ENCODE measurements around the gene CAV1. TPM values are rescaled to one million over a fixed set of nuclear protein-coding genes. Genes with fewer than 3 reads are reported as not detected.

The CAV1 gene
- total and polyA plus RNA-seq, 2 of the 13 experiments (the other 11 are each of a cell fraction or from before 2014, with no cell fraction given), result 0.40 TPM; not detected in 1

- TF ChIP-seq ZNF574 (CRISPR knock-in tag; IDR thresholded peaks at IDR 0.05) (peak; percentile 60), SAP130 (CRISPR knock-in tag; IDR thresholded peaks at IDR 0.05; ENCODE audit: low read depth) (peak; percentile 65), BCLAF1 (IDR thresholded peaks at IDR 0.05) (no peak), TGIF2 (CRISPR knock-in tag; IDR thresholded peaks at IDR 0.05) (peak; percentile 33; the same call in 1 of the 2 replicates), MXI1 (IDR thresholded peaks at IDR 0.05; ENCODE audit: borderline replicate concordance, low read depth, low read length) (peak; percentile 39; the same call in 1 of the 3 replicates), HNRNPK (IDR thresholded peaks at IDR 0.05; ENCODE audit: low read depth, low read length, poor library complexity, severe bottlenecking) (no peak), GFI1 (CRISPR knock-in tag; IDR thresholded peaks at IDR 0.05; ENCODE audit: borderline replicate concordance) (no peak), ZNF383 (CRISPR knock-in tag; IDR thresholded peaks at IDR 0.05; ENCODE audit: borderline replicate concordance) (no peak), NFRKB (IDR thresholded peaks at IDR 0.05) (no peak), CSRNP2 (CRISPR knock-in tag; conservative IDR thresholded peaks at IDR 0.05; ENCODE audit: low read depth) (no peak), IRF2 (CRISPR knock-in tag; IDR thresholded peaks at IDR 0.05) (peak; percentile 93), ZNF292 (CRISPR knock-in tag; IDR thresholded peaks at IDR 0.05; ENCODE audit: borderline replicate concordance, low read depth) (0 out of 2 replicates have a peak, but pooled peaks have one; percentile 15), PCBP2 (optimal IDR thresholded peaks at IDR 0.05; ENCODE audit: low read depth, low read length, poor library complexity, severe bottlenecking) (no peak), GPN1 (CRISPR knock-in tag; IDR thresholded peaks at IDR 0.05; ENCODE audit: borderline replicate concordance) (no peak)
- TF ChIP-seq, protein P1, sequence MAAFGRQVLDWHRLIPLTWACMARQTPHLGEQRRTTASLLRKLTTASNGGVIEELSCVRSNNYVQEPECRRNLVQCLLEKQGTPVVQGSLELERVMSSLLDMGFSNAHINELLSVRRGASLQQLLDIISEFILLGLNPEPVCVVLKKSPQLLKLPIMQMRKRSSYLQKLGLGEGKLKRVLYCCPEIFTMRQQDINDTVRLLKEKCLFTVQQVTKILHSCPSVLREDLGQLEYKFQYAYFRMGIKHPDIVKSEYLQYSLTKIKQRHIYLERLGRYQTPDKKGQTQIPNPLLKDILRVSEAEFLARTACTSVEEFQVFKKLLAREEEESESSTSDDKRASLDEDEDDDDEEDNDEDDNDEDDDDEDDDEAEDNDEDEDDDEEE (CRISPR knock-in tag; IDR thresholded peaks at IDR 0.05), result peak; percentile 25; the same call in 1 of the 2 replicates
- TF ChIP-seq, protein P2, sequence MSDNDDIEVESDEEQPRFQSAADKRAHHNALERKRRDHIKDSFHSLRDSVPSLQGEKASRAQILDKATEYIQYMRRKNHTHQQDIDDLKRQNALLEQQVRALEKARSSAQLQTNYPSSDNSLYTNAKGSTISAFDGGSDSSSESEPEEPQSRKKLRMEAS (IDR thresholded peaks at IDR 0.05), result peak; percentile 51; the same call in 1 of the 2 replicates
- TF ChIP-seq, protein P3, sequence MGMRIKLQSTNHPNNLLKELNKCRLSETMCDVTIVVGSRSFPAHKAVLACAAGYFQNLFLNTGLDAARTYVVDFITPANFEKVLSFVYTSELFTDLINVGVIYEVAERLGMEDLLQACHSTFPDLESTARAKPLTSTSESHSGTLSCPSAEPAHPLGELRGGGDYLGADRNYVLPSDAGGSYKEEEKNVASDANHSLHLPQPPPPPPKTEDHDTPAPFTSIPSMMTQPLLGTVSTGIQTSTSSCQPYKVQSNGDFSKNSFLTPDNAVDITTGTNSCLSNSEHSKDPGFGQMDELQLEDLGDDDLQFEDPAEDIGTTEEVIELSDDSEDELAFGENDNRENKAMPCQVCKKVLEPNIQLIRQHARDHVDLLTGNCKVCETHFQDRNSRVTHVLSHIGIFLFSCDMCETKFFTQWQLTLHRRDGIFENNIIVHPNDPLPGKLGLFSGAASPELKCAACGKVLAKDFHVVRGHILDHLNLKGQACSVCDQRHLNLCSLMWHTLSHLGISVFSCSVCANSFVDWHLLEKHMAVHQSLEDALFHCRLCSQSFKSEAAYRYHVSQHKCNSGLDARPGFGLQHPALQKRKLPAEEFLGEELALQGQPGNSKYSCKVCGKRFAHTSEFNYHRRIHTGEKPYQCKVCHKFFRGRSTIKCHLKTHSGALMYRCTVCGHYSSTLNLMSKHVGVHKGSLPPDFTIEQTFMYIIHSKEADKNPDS (CRISPR knock-in tag; IDR thresholded peaks at IDR 0.05), result no peak
Observed at GRCh38 chr7:116511552-116512519, 13.0 kb upstream of the CAV1 start (continued).

Data from HepG2 (cell line).